HEK293T (cell line): ENCODE data around the gene LAMB1.

Experiments
- NFRKB ChIP-seq: fragments of 450-650 bp; IDR thresholded peaks from 2 replicates; pipeline ENCODE4 v1.6.1; 2016; ENCODE audit warnings: mild to moderate bottlenecking, moderate library complexity
- SUZ12 ChIP-seq: fragments of 450-650 bp; IDR thresholded peaks from 2 replicates; pipeline ENCODE4 v1.6.1; 2016; ENCODE audit warnings: mild to moderate bottlenecking

DNA sequence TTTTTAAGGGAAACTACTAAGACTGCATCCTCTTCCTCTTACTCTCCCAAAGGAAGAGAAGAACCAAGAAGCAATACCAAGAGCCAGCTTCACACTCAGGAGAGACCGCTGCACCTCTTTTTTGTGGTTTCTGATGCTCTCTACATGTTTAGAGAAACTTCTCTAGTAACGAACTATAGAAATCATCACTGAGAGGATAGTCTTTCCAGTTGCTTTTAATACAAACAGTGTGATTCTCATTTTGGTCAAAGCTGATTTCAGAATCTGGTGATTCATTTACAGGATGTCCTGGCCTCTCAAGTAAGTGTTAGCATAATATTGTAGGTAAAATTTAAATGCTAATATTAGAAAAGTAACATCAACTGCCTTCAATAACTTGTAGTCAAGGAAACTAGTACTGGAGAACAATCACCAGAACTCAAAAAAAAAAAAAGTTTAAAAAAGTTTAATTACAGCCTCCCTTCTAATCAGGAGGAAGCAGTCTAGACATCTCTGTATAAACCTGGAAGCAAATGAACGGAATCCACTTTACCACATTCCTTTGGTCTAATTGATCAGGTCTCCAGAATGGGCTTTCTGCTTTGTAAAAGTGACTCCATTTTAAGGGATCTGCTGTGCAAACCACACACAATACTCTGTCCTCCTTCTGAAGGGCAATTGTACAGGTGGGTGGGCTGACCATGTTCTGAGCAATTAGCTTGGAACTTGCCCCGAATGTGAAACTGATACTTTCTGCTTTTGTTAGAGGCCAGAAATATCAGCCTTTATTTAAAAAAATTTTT, 3.0 kb downstream of the LAMB1 start:
- TF ChIP-seq SUZ12 (no peak), NFRKB (no peak)
